Activated naive CD4-positive, alpha-beta T cell treated with anti-CD3 and anti-CD28 coated beads, Interleukin-2, amount 50 U/mL, for 72 hours (primary cell): ENCODE data around the gene PLEKHJ1. TPM values are rescaled to one million over a fixed set of nuclear protein-coding genes. Genes with fewer than 3 reads are reported as not detected.
"Not testable (repeated sequence)": the region's sequence is repeated elsewhere in the genome, so short reads cannot be mapped to it uniquely, and the experiment has no call there.

Experiments
- ATAC-seq, 2 donors: fragments of 150-1000 bp; cut with Tn5 transposase; 2 replicates each; pipeline ENCODE4 v1.10.0; 2021; ENCODE audit warnings: mild to moderate bottlenecking in 2 of 2, moderate library complexity in 2 of 2
- DNase-seq, 2 donors: peaks; one replicate each; pipeline ENCODE4 v3.0.0; 2021 to 2022; ENCODE audit warnings: low spot score in 2 of 2
- H3K27ac Mint-ChIP-seq, 2 donors: one replicate each; pipeline ENCODE4 v1.8.0; 2022; ENCODE audit warnings: mild to moderate bottlenecking in 2 of 2, mixed read lengths in 2 of 2
- H3K36me3 Mint-ChIP-seq, 2 donors: one replicate each; pipeline ENCODE4 v1.8.0; 2022; ENCODE audit warnings: mixed read lengths in 2 of 2
- H3K9me3 Mint-ChIP-seq, 2 donors: one replicate each; pipeline ENCODE4 v1.8.0; 2022; ENCODE audit warnings: mixed read lengths in 2 of 2
- total RNA-seq, 2 donors: library from RNA; stranded (reverse); gene quantifications; one replicate each; pipeline ENCODE4 v1.2.3, GENCODE V29; 2022

Gene PLEKHJ1
- 10 to 100 TPM; 41.9 to 69.9 TPM for total RNA-seq

- Mint-ChIP-seq H3K36me3 (peaks cover 42 to 43% of the 10 kb centered on the region in 2 donors), H3K9me3 (no peaks in the 10 kb centered on the region), H3K27ac (peak within 1 kb of the TSS; percentile 92 to 100)
- peak; percentile 82 to 87 for ATAC-seq
- peak; percentile 99 to 100 for DNase-seq
These were observed at the start of gene PLEKHJ1, which contains the start of gene SF3A2 for GRCh38 chr19:2236314-2237050. PLEKHJ1 (minus strand) TSS chr19:2236329; CDS start chr19:2236248, 81 bp downstream. SF3A2 (plus strand) TSS chr19:2236824; CDS start chr19:2243419, 6,595 bp downstream.

- Mint-ChIP-seq H3K27ac (no peak overlapping the region), H3K36me3 (no peaks in the 10 kb centered on the region), H3K9me3 (no peaks in the 10 kb centered on the region)
- ATAC-seq (no peak), DNase-seq (no peak)
These were observed 47.8 kb upstream of the PLEKHJ1 start for GRCh38 chr19:2283835-2284507.

GRCh38 chr19:2282862-2283237, 46.7 kb upstream of the PLEKHJ1 start:
- ATAC-seq (no peak), DNase-seq (no peak)
- Mint-ChIP-seq H3K36me3 (no peaks in the 10 kb centered on the region), H3K9me3 (no peaks in the 10 kb centered on the region), H3K27ac (peak overlapping the region; percentile 22 to 39)

DNA sequence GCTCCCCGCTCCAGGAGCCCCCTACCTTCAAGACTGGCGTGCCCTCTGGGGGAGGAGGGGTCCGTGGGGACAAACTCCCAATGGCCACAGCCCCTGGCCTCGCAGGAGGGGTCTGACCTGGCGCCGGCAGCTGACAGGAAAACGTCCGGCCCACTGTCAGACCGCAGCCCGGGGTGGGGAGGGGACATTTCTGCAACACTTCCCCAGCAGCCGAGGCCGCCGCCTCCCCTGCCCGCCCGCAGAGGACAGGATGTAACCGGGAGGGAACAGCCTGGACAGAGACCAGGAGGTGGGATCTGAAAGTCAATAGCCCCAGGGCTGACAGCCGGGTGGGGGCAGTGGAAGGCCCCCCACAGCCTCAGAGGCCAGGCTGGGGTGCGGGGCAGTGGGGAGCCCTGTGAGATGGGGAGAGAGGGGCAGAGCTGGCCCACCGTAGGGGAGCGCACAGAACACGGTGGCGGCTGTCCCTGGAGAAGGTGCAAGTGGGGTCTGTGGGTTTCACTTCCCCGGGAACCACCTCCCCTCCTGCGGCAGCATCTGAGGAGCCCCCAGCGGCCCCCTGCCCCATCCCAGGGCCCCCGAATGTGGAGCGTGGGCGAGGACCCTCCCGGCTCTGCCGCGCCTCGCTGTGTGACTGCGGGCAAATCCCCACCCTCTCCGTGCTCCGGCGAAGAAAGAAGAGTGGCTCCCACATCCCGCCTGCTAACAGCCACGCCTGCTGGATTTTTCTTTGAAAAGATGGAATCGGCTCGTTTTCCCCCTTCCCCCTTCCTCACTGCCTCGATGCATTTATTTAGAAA, 46.1 kb upstream of the PLEKHJ1 start, which contains the start of gene PEAK3:
TSS of gene PEAK3 (minus strand) at position 114 of the 800 bp plus-strand sequence. CDS start 1,244 bp downstream, outside the sequence.
- no peaks in the 10 kb centered on the region for H3K36me3 Mint-ChIP-seq
- no peaks in the 10 kb centered on the region for H3K9me3 Mint-ChIP-seq
- DNase-seq, result no peak
- ATAC-seq, result peak; percentile 18 to 69
- H3K27ac Mint-ChIP-seq, result peak within 1 kb of the TSS; percentile 22 to 39

- H3K36me3 Mint-ChIP-seq, H3K9me3 Mint-ChIP-seq, DNase-seq: not testable (repeated sequence)
- peak overlapping the region in 1 of 2 donors; percentile 39 for H3K27ac Mint-ChIP-seq
- peak in 1 of 2 donors; percentile 24 for ATAC-seq
These were observed 45.3 kb upstream of the PLEKHJ1 start for GRCh38 chr19:2281265-2282061.

GRCh38 chr19:2280633-2281264, 44.6 kb upstream of the PLEKHJ1 start:
- ATAC-seq (no peak), DNase-seq (no peak)
- no peaks in the 10 kb centered on the region for H3K36me3 Mint-ChIP-seq
- no peaks in the 10 kb centered on the region for H3K9me3 Mint-ChIP-seq
- no peak overlapping the region for H3K27ac Mint-ChIP-seq

DNA sequence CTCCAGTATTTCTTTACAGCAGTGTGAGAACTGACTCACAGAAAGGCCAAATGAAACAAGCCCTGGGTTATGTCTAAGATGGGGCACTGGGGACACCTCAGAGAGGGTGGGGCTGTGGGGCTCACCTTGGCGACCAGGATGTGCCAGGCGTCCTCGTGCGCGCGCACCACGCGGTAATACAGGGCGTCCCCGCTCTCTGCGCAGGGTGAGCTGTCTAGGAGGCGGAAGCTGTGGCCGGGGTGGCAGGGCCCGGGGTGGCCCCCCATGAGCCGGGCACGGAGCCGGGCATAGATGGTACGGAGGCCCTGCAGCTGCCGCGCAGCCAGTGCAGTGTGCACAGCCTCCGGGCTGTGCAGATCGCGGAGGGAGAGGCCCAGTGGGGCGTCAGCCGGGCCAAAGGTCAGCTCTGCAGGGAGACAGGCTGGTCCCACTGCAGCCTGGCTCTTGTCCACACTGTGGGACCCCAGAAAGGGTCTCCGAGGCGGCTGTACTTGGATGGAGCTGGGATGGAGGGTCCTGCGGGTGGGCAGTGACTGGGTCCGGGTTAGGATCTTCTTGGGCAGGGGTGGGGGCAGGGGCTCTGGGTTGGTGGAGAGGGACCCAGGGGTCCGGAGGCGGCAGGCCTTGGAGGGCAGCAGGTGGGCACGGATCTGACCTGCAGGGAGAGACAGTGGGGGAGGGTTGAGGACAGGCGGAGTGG, 42.5 kb upstream of the PLEKHJ1 start:
- Mint-ChIP-seq H3K36me3 (peaks cover 4 to 8% of the 10 kb centered on the region in 2 donors), H3K27ac (peak overlapping the region; percentile 46 to 72), H3K9me3 (no peaks in the 10 kb centered on the region)
- ATAC-seq, result peak in 1 of 2 donors; percentile 12
- no peak for DNase-seq

DNA sequence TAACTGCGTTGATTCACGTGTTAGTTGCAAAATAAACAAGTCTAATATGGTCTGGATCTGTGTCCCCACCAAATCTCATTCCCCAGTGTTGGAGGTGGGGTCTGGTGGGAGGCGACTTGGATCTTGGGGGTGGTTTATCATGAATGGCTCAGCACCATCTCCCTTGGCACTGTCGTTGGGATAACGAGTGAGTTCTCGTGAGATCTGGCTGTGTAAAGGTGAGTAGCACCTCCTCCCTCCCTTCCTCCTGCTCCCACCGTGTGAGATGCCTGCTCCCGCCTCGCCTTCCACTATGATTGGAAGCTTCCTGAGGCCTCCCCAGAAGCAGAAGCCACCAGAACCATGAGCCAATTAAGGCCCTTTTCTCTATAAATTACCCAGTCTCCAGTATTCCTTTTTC, 41.0 kb upstream of the PLEKHJ1 start:
- DNase-seq, result no peak
- Mint-ChIP-seq H3K27ac (peak overlapping the region; percentile 17 to 84), H3K9me3 (no peaks in the 10 kb centered on the region), H3K36me3 (peaks cover 4 to 16% of the 10 kb centered on the region in 2 donors)
- ATAC-seq, result no peak

GRCh38 chr19:2276429-2276986, 40.4 kb upstream of the PLEKHJ1 start:
- no peak for DNase-seq
- Mint-ChIP-seq H3K9me3 (no peaks in the 10 kb centered on the region), H3K36me3 (peaks cover 8 to 20% of the 10 kb centered on the region in 2 donors), H3K27ac (peak overlapping the region; percentile 17 to 81)
- ATAC-seq, result no peak

DNA sequence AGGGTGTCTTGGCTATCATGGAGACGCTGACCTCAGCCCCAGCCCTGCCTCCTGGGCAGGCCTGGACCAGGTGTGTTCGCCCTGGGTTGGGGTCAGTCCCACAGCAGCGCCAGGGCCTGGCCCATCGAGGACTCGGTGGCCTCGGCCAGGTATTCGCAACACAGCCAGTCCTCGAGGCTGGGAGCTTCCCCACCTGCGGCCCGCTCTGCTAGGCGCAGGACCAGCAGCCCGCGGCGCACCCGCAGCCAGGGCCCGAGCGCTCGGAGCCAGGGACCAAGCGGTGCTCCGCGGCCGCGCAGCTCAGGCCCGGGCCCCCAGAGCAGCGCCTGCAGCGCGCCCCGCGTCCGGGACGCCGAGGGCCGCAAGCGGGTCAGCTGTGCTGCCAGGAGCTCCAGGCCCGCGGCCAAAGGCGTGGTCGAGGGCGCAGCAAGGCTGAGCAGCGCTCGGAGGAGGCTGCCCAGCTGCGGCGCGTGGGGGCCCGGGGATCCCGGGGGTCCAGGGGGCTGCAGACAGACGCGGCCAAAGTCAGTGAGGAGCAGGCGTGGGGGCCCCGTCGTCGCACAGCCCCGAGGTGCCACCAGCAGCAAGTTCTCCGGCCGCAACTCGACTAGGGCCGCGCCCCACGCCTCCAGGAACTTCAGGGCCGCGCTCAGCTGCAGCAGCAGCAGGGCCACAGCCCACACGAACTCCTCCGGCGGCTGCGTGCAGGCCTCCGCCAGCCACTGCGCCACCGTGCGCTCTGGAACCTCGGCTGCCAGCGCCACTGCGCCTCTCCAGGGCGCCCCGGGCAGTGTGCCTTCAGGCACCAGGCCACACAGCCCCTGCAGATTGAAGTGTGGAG, 39.7 kb upstream of the PLEKHJ1 start:
- Mint-ChIP-seq H3K27ac (peak overlapping the region in 1 of 2 donors; percentile 75), H3K36me3 (peaks cover 10 to 23% of the 10 kb centered on the region in 2 donors), H3K9me3 (no peaks in the 10 kb centered on the region)
- DNase-seq, result no peak
- ATAC-seq, result no peak

DNA sequence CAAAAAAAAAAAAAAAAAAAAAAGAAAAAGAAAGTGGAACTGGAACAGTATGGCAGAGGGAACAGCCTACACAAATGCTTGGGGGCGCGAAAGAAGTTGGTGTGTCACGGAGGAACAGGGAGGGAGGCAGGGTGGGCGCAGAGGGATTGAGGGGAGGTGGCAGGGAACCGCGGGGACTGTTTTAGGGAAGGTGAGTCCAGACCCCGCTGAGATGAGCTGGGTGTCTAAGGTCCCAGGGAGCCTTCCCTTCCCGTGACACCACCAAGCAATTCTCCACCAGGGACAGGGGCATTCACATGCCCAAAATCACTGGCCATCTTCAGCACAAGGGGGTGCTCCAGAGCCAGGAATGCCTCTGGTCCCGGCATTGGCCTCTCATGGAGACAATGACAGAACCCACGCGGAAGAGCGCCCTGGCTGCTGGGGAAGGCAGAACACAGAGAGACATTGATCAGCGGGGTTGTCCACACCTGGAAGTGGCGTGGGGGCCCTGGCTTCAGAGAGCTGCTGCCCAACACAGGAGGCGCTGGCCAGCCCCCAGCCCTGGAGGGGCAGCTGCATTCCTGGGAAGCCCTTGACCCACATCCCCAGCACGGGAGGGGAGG, 38.9 kb upstream of the PLEKHJ1 start:
- ATAC-seq, result no peak
- H3K36me3 Mint-ChIP-seq, result peaks cover 10 to 23% of the 10 kb centered on the region in 2 donors
- H3K9me3 Mint-ChIP-seq, result no peaks in the 10 kb centered on the region
- H3K27ac Mint-ChIP-seq, result peak overlapping the region; percentile 75 to 94
- DNase-seq, result no peak

DNA sequence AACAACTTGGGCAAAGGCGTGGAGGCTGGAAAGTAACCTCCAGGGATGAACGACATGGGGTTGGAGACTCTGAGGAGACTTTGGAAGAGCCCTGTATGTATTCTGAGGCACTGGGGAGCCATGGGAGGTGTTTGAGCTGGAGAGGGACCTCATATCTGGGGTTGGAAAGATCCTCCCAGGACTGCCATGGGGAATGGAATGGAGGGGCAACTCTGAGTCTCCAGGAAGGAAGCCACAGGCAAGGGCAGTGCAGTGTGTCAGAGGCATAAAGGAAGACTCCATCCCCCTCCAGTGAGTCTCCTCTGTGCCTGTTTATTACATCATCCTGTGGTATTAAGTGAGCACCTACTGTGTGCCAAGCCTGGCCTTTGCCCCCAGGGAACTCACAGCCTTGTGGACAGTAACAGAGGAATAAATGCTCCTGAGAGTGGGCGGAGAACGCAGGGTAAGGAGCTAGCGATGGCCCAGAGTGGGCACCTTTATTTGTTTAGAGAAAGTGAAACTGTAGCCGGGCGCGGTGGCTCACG, 38.1 kb upstream of the PLEKHJ1 start:
- H3K27ac Mint-ChIP-seq, result peak overlapping the region; percentile 75 to 94
- ATAC-seq (no peak), DNase-seq (no peak)
- H3K9me3 Mint-ChIP-seq, result no peaks in the 10 kb centered on the region
- H3K36me3 Mint-ChIP-seq, result peaks cover 10 to 23% of the 10 kb centered on the region in 2 donors

DNA sequence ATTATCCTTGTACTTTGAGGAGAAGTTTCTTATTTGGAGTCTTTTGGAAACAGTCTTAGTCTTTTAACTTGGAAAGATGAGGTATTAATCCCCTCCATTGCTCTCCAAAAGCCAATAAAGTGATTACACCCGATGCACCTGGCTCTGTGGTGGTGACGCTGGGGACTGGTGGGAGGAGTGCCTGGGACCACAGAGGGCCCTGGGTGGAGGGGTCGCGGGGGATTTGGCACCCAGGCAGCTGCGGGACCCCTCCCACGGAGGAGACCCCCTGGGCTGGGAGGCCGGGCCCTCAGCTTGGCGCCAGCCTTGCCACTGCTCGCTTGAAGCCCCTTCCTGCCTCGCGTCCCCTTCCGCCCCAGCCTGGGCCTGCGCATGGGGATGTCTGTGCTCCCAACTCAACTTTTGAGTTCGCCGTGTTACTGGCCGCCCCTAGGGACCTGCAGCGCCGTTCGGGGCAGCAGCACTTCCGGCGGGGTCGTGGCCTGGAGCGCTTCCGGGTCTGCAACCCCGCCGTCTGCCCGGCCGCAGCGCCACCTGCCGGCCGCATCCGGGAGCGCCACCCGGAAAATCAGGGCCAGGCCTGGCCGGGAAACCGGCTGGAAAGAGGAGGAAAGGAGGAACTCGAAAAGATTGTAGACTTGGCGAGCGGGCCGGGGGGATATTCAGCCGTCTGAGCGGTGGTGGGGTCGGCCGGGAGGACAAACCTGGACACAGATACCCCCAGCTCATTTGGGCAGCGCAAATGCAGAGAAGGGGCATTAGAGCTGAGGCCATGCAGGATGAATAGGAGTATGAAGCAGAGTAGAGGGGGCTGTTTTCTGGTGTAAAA, 37.4 kb upstream of the PLEKHJ1 start:
- DNase-seq (peak; percentile 83 to 92), ATAC-seq (peak; percentile 55 to 63)
- Mint-ChIP-seq H3K9me3 (no peaks in the 10 kb centered on the region), H3K36me3 (peaks cover 10 to 23% of the 10 kb centered on the region in 2 donors), H3K27ac (peak overlapping the region; percentile 75 to 94)
